PC-3 (cell line): ENCODE data around the gene GGNBP2.

Source experiments
- CTCF ChIP-seq: fragments of 300-600 bp; sonication (generic); conservative IDR thresholded peaks from 2 replicates; pipeline ENCODE4 v1.5.1; 2017; ENCODE audit warnings: antibody characterized with exemption, low read depth, mild to moderate bottlenecking, low read length
- EZH2 ChIP-seq: fragments of 300-600 bp; sonication (generic); IDR thresholded peaks from one replicate; pipeline ENCODE4 v1.6.1; 2017; ENCODE audit warnings: antibody characterized with exemption, mild to moderate bottlenecking, low read length; ENCODE audit not compliant: unreplicated experiment
- EZH2phosphoT487 ChIP-seq: fragments of 300-600 bp; sonication (generic); IDR thresholded peaks from 2 replicates; pipeline ENCODE4 v1.6.1; 2018; ENCODE audit warnings: mild to moderate bottlenecking, antibody characterized with exemption, low read length, borderline replicate concordance

- TF ChIP-seq CTCF (no peak), EZH2 (no peak), EZH2phosphoT487 (no peak)
Measured at GRCh38 chr17:36614081-36614480, 69.4 kb downstream of the GGNBP2 start.
